ENCODE measurements around the gene PTDSS2. TPM values are rescaled to one million over a fixed set of nuclear protein-coding genes. Genes with fewer than 3 reads are reported as not detected.
"Not testable (repeated sequence)": the region's sequence is repeated elsewhere in the genome, so short reads cannot be mapped to it uniquely, and the experiment has no call there.

The PTDSS2 gene
- total and polyA plus RNA-seq, 9 of the 15 experiments (the other 6 are each of a cell fraction or from before 2014, with no cell fraction given), result 0.45 to 53.9 (median 17.2) TPM

GRCh38 chr11:516918-517685 lies 67.0 kb downstream of the PTDSS2 start:
- H3K27me3 ChIP-seq (ENCODE audit: control insufficient read depth in 2 of 2, insufficient read depth in 2 of 2, low read length in 2 of 2); H3K9ac ChIP-seq (ENCODE audit: insufficient read depth in 1 of 2, low read depth in 2 of 2, low read length in 2 of 2); H3K79me2 ChIP-seq (ENCODE audit: control insufficient read depth, insufficient read depth, low read length); POLR2A ChIA-PET; ATAC-seq; BruUV-seq (replicated peaks); H2AFZ ChIP-seq (ENCODE audit: low read depth, low read length); H3K4me2 ChIP-seq (ENCODE audit: insufficient read depth, low read length); H3K9me1 ChIP-seq (ENCODE audit: control insufficient read depth, insufficient read depth, low read length); H3K9me3 ChIP-seq (replicated peaks; ENCODE audit: control insufficient read depth, insufficient read depth, low read depth, low read length); H3K4me3 ChIP-seq; H4K20me1 ChIP-seq (replicated peaks; ENCODE audit: control insufficient read depth, insufficient read depth, low read length); H3K27ac ChIP-seq (ENCODE audit: extremely low read depth, low read depth, low read length); FAIRE-seq; DNase-seq (ENCODE audit: extremely low read depth in 1 of 4, low spot score in 3 of 4): not testable (repeated sequence)
- CTCF ChIA-PET (ENCODE audit: low intra/inter-chr PET ratio), result interaction anchor here (1.0 to 1.3 kb wide), 2 partner anchors 110 to 111 kb away, joined by 3 to 6 read pairs; no protein-coding TSS in a partner anchor
- WGBS (ENCODE audit: insufficient coverage, low coverage, missing lambda C conversion rate), result 91% methylated on average over 31 of the region's 43 CpGs
- in situ Hi-C loops (cut with MboI) (loop anchor here (5.0 kb wide), 1 partner anchor 320 kb away; a partner anchor contains a TSS), intact Hi-C loops (cut with micrococcal nuclease) (loop anchor here (5.0 kb wide), 1 partner anchor 75 kb away; the partner anchor contains the start of gene ANO9)
- peaks cover 20% of the 10 kb centered on the region; the same call in 1 of the 3 replicates for H3K36me3 ChIP-seq (ENCODE audit: control insufficient read depth, insufficient read depth, low read length)
- peaks cover 0 to 17% of the 10 kb centered on the region in 2 experiments; a peak in 3 of 5 replicates for H3K4me1 ChIP-seq (replicated peaks in 1 of 2; ENCODE audit: control insufficient read depth in 2 of 2, insufficient read depth in 2 of 2, low read length in 2 of 2)
- 0 out of 2 replicates have a peak, but pooled peaks have one; percentile 46 for TF ChIP-seq HNRNPL (IDR thresholded peaks at IDR 0.05; ENCODE audit: low read depth, low read length)
